Muscle of leg (tissue), 11 donors: ENCODE results near the gene REXO4. TPM values are rescaled to one million over a fixed set of nuclear protein-coding genes. Genes with fewer than 3 reads are reported as not detected.
"Not testable (repeated sequence)": the region's sequence is repeated elsewhere in the genome, so short reads cannot be mapped to it uniquely, and the experiment has no call there.

ENCODE experiments used
- DNase-seq: peaks from one replicate; pipeline ENCODE4 v3.0.0; 2013
- H3K27ac ChIP-seq: one replicate; pipeline ENCODE4 v1.5.1; 2013; ENCODE audit warnings: mild to moderate bottlenecking, low read length, control low read depth
- H3K27me3 ChIP-seq: one replicate; pipeline ENCODE4 v1.6.1; 2013; ENCODE audit warnings: low read length; ENCODE audit not compliant: control insufficient read depth, insufficient read depth
- H3K36me3 ChIP-seq: one replicate; pipeline ENCODE4 v1.6.1; 2013; ENCODE audit warnings: low read length; ENCODE audit not compliant: control insufficient read depth, insufficient read depth
- H3K4me1 ChIP-seq: one replicate; pipeline ENCODE4 v1.6.1; 2013; ENCODE audit warnings: low read length; ENCODE audit not compliant: control insufficient read depth, insufficient read depth
- H3K4me3 ChIP-seq: one replicate; pipeline ENCODE4 v1.5.1; 2013; ENCODE audit warnings: low read length, control low read depth
- H3K9me3 ChIP-seq: replicated peaks from 2 replicates; pipeline ENCODE4 v1.6.1; 2013; ENCODE audit warnings: low read depth, low read length; ENCODE audit not compliant: control insufficient read depth
- WGBS: methylation state at CpG from one replicate; pipeline ENCODE4 v1.1.5; 2013; ENCODE audit warnings: missing lambda C conversion rate; ENCODE audit not compliant: insufficient coverage; 5-methylcytosine and 5-hydroxymethylcytosine counted together
- polyA plus RNA-seq, 8 donors: library from polyadenylated mRNA; unstranded; fragments of 120-200 nt; gene quantifications; one replicate each; pipeline versions ENCODE4 v1.2.1 to v1.2.3, GENCODE V29; 2013; ENCODE audit warnings: inconsistent platforms in 1 of 8, low replicate concordance in 1 of 8; ENCODE audit not compliant: insufficient read length in 8 of 8, insufficient read depth in 1 of 8
- total RNA-seq: library from RNA; stranded (reverse); fragments of 120-200 nt; gene quantifications from one replicate; pipeline ENCODE4 v1.2.4, GENCODE V29; 2013

REXO4 gene
- total and polyA plus RNA-seq, 9 donors: 26.2 to 39.4 (median 37.4) TPM

DNA sequence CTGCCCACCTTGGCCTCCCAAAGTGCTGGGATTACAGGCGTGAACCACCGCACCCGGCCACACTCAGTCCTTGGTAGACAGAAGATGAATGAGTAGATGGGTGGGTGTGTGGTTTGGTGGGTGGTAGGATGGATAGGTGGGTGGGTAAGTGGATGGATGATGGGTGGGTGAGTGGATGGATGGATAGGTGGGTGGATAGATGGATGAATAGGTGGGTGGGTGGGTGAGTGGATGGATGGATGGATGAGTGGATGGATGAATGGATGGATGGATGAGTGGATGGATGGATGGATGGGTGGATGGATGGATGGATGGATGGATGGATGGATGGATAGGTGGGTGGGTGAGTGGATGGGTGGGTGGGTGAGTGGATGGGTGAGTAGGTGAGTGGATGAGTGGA lies 25.5 kb downstream of the REXO4 start:
- H3K9me3 ChIP-seq, H3K4me1 ChIP-seq, H3K4me3 ChIP-seq, DNase-seq, H3K36me3 ChIP-seq, H3K27ac ChIP-seq: not testable (repeated sequence)
- WGBS: 96% methylated on average over 3 of the region's 3 CpGs
- peaks cover 20% of the 10 kb centered on the region for H3K27me3 ChIP-seq

DNA sequence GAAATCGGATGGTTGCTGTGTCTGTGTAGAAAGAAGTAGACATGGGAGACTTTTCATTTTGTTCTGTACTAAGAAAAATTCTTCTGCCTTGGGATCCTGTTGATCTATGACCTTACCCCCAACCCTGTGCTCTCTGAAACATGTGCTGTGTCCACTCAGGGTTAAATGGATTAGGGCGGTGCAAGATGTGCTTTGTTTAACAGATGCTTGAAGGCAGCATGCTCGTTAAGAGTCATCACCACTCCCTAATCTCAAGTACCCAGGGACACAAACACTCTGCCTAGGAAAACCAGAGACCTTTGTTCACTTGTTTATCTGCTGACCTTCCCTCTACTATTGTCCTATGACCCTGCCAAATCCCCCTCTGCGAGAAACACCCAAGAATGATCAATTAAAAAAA lies 26.4 kb downstream of the REXO4 start:
- not testable (repeated sequence) for H3K4me3 ChIP-seq, H3K4me1 ChIP-seq, H3K9me3 ChIP-seq, DNase-seq, H3K27ac ChIP-seq, H3K36me3 ChIP-seq
- peaks cover 13% of the 10 kb centered on the region for H3K27me3 ChIP-seq
- WGBS: no CpG with 5 or more reads among the region's 4 CpGs

DNA sequence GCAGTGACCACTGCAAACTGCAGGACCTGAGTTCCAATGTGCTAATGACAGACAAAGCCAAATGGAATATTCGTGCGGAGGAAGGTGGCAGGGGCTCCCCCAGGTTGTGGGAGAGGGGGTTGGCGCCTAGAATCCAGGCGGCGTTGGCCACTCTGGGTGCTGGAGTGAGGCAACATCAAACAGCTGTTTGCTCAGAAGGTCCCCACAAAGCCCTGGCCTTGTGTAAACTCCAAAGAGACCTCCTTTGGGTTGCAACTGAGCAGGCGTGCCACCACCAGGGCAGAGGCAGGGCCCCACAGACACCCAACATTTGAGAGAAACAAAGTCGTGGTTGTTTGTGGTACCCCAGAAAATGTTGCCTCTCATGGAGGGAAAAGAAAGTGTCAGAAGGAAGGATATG lies 27.1 kb downstream of the REXO4 start:
- Histone ChIP-seq H3K9me3 (no peaks in the 10 kb centered on the region), H3K27ac (no peak overlapping the region)
- 74% methylated on average over 7 of the region's 7 CpGs for WGBS

GRCh38 chr9:133389562-133389961 lies 28.2 kb downstream of the REXO4 start:
- no peaks in the 10 kb centered on the region for H3K4me1 ChIP-seq
- no peak for DNase-seq
- no peaks in the 10 kb centered on the region for H3K9me3 ChIP-seq
- H3K27me3 ChIP-seq: peaks cover 3% of the 10 kb centered on the region
- H3K27ac ChIP-seq: no peak overlapping the region
- no peak overlapping the region for H3K4me3 ChIP-seq
- no peaks in the 10 kb centered on the region for H3K36me3 ChIP-seq
- 78% methylated on average over 12 of the region's 13 CpGs for WGBS

More for the DNA sequence above, 27.1 kb downstream of the REXO4 start:
- no peak for DNase-seq
- Histone ChIP-seq H3K36me3 (no peaks in the 10 kb centered on the region), H3K4me3 (no peak overlapping the region), H3K27me3 (peaks cover 13% of the 10 kb centered on the region), H3K4me1 (no peaks in the 10 kb centered on the region)

- no peak overlapping the region for H3K27ac ChIP-seq
- H3K4me3 ChIP-seq: no peak overlapping the region
- H3K27me3 ChIP-seq: no peaks in the 10 kb centered on the region
- H3K36me3 ChIP-seq: no peaks in the 10 kb centered on the region
- no peak for DNase-seq
- no peaks in the 10 kb centered on the region for H3K9me3 ChIP-seq
- no peaks in the 10 kb centered on the region for H3K4me1 ChIP-seq
- WGBS: 93% methylated on average over 7 of the region's 12 CpGs
Observed at GRCh38 chr9:133389025-133389557, 28.7 kb downstream of the REXO4 start.

- Histone ChIP-seq H3K4me3 (no peak overlapping the region), H3K27ac (no peak overlapping the region), H3K4me1 (no peaks in the 10 kb centered on the region), H3K27me3 (no peaks in the 10 kb centered on the region), H3K36me3 (no peaks in the 10 kb centered on the region), H3K9me3 (no peaks in the 10 kb centered on the region)
- DNase-seq: no peak
- WGBS: 76% methylated on average over 8 of the region's 9 CpGs
Observed at GRCh38 chr9:133387680-133388079, 30.1 kb downstream of the REXO4 start.

- H3K4me1 ChIP-seq: no peaks in the 10 kb centered on the region
- no peak overlapping the region for H3K4me3 ChIP-seq
- no peaks in the 10 kb centered on the region for H3K9me3 ChIP-seq
- DNase-seq: no peak
- no peaks in the 10 kb centered on the region for H3K36me3 ChIP-seq
- 57% methylated on average over 13 of the region's 13 CpGs for WGBS
- H3K27ac ChIP-seq: no peak overlapping the region
- no peaks in the 10 kb centered on the region for H3K27me3 ChIP-seq
Observed at GRCh38 chr9:133386338-133386737, 31.5 kb downstream of the REXO4 start.

- 86% methylated on average over 14 of the region's 14 CpGs for WGBS
Observed at GRCh38 chr9:133385452-133385851, 32.4 kb downstream of the REXO4 start.

DNA sequence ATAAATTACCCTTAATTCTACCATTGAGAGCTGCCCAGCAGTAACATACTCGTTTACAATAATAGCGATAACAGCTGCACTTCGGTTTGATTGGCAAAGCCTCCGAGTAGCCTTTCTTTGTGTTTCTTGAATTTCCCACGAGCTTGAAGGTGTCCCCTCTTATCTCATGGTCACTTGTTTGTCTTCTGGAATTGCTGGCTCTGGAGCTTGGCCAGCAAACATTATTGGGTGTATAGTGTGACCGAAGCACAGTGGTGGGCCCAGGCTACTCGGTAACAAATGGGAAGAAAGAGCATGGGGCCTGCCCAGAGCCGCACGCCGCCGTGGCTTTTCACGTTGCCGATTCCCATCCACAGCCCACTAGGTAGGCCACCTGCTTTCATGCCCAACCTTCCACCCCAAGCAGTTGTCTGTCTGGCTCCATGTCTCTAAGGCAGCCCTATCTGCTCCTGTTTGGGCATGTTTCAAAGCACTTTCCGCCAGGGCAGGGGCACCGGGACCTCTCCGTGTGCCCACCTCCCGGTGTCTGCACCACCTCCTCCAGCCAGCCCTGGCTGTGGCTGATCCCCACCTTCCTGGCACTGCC lies 33.0 kb downstream of the REXO4 start:
- no peak for DNase-seq
- no peaks in the 10 kb centered on the region for H3K9me3 ChIP-seq
- H3K36me3 ChIP-seq: no peaks in the 10 kb centered on the region
- no peaks in the 10 kb centered on the region for H3K27me3 ChIP-seq
- WGBS: 84% methylated on average over 17 of the region's 17 CpGs
- no peak overlapping the region for H3K27ac ChIP-seq
- H3K4me3 ChIP-seq: no peak overlapping the region
- no peaks in the 10 kb centered on the region for H3K4me1 ChIP-seq

More at GRCh38 chr9:133385452-133385851, 32.4 kb downstream of the REXO4 start:
- no peak overlapping the region for H3K4me3 ChIP-seq
- H3K4me1 ChIP-seq: no peaks in the 10 kb centered on the region
- H3K36me3 ChIP-seq: no peaks in the 10 kb centered on the region
- no peak for DNase-seq
- H3K27ac ChIP-seq: no peak overlapping the region
- no peaks in the 10 kb centered on the region for H3K9me3 ChIP-seq
- no peaks in the 10 kb centered on the region for H3K27me3 ChIP-seq

- DNase-seq: no peak
- no peak overlapping the region for H3K27ac ChIP-seq
- WGBS: 100% methylated on average over 3 of the region's 3 CpGs
- H3K4me3 ChIP-seq: no peak overlapping the region
- H3K36me3 ChIP-seq: no peaks in the 10 kb centered on the region
- no peaks in the 10 kb centered on the region for H3K27me3 ChIP-seq
- no peaks in the 10 kb centered on the region for H3K4me1 ChIP-seq
- no peaks in the 10 kb centered on the region for H3K9me3 ChIP-seq
Observed at GRCh38 chr9:133383438-133383837, 34.4 kb downstream of the REXO4 start.
